IMR-90 (cell line): ENCODE measurements around the gene EML4. TPM values are rescaled to one million over a fixed set of nuclear protein-coding genes. Genes with fewer than 3 reads are reported as not detected.

Source experiments
- ATAC-seq: fragments of 200-7000 bp; cut with Tn5 transposase; 2 replicates; pipeline ENCODE4 v1.9.1; 2020; ENCODE audit warnings: low read depth, mild to moderate bottlenecking, moderate library complexity
- BruUV-seq: library from RNA; stranded (reverse); fragments of 400-500 nt; replicated peaks from 2 replicates; lab custom pipeline; 2021; lab: Mats Ljungman, UMichigan
- CTCF ChIA-PET: fragments of 300-600 bp; formaldehyde crosslinking; extraction: SDS; loops from one replicate; lab custom pipeline; 2021; ENCODE audit warnings: antibody characterized with exemption; lab: Yijun Ruan, JAX
- POLR2A ChIA-PET: fragments of 300-600 bp; sonication (Branson Sonifier 250); formaldehyde crosslinking; loops from one replicate; lab custom pipeline; 2022; ENCODE audit warnings: antibody characterized with exemption; ENCODE audit not compliant: unreplicated experiment; lab: Charles Lee
- DNase-seq: peaks from one replicate; pipeline ENCODE4 v3.0.0; 2013
- H2AFZ ChIP-seq: replicated peaks from 2 replicates; pipeline ENCODE3; 2013; ENCODE audit warnings: low read length, mild to moderate bottlenecking; ENCODE audit not compliant: poor library complexity
- H2AK5ac ChIP-seq: 2 replicates; pipeline ENCODE4 v1.6.1; 2013; ENCODE audit warnings: low read depth, low read length, inconsistent platforms
- H2AK9ac ChIP-seq: replicated peaks from 2 replicates; pipeline ENCODE3; 2013; ENCODE audit warnings: mild to moderate bottlenecking, low read depth, low read length, moderate library complexity; ENCODE audit not compliant: poor library complexity
- H2BK120ac ChIP-seq: 2 replicates; pipeline ENCODE4 v1.6.1; 2013; ENCODE audit warnings: low read depth, low read length, inconsistent platforms
- H2BK15ac ChIP-seq: 3 replicates; pipeline ENCODE4 v1.6.1; 2013; ENCODE audit warnings: low read depth, low read length, inconsistent platforms
- H2BK20ac ChIP-seq: 2 replicates; pipeline ENCODE4 v1.6.1; 2013; ENCODE audit warnings: low read depth, mild to moderate bottlenecking, inconsistent platforms, low read length, moderate library complexity
- H2BK5ac ChIP-seq: 2 replicates; pipeline ENCODE4 v1.6.1; 2013; ENCODE audit warnings: mild to moderate bottlenecking, low read depth, low read length, inconsistent platforms; ENCODE audit not compliant: poor library complexity, severe bottlenecking
- H3K14ac ChIP-seq: replicated peaks from 2 replicates; pipeline ENCODE4 v1.6.1; 2013; ENCODE audit warnings: low read depth, low read length, inconsistent platforms
- H3K18ac ChIP-seq: 2 replicates; pipeline ENCODE4 v1.6.1; 2013; ENCODE audit warnings: low read depth, low read length, control low read depth
- H3K23ac ChIP-seq: 2 replicates; pipeline ENCODE4 v1.6.1; 2013; ENCODE audit warnings: low read depth, low read length, inconsistent platforms
- H3K27ac ChIP-seq: 2 replicates; pipeline ENCODE4 v1.5.1; 2013; ENCODE audit warnings: mild to moderate bottlenecking, control low read depth, low read length; ENCODE audit not compliant: insufficient read depth
- H3K27me3 ChIP-seq: 2 replicates; pipeline ENCODE4 v1.6.1; 2013; ENCODE audit warnings: low read length; ENCODE audit not compliant: control insufficient read depth, insufficient read depth
- H3K36me3 ChIP-seq: 2 replicates; pipeline ENCODE4 v1.6.1; 2013; ENCODE audit warnings: low read length, mixed read lengths; ENCODE audit not compliant: control insufficient read depth, insufficient read depth
- H3K4ac ChIP-seq: 2 replicates; pipeline ENCODE4 v1.6.1; 2013; ENCODE audit warnings: low read depth, low read length, inconsistent platforms
- H3K4me1 ChIP-seq: 2 replicates; pipeline ENCODE4 v1.6.1; 2013; ENCODE audit warnings: low read length, mixed read lengths; ENCODE audit not compliant: control insufficient read depth, insufficient read depth
- H3K4me2 ChIP-seq: 2 replicates; pipeline ENCODE4 v1.6.1; 2013; ENCODE audit warnings: low read depth, mild to moderate bottlenecking, control low read depth, low read length, moderate library complexity
- H3K4me3 ChIP-seq: 2 replicates; pipeline ENCODE4 v1.5.1; 2013; ENCODE audit warnings: low read depth, mild to moderate bottlenecking, control low read depth, low read length, moderate library complexity; ENCODE audit not compliant: insufficient read depth
- H3K56ac ChIP-seq: 2 replicates; pipeline ENCODE4 v1.6.1; 2013; ENCODE audit warnings: low read length, inconsistent platforms; ENCODE audit not compliant: insufficient read depth; ENCODE audit errors: extremely low read depth
- H3K79me1 ChIP-seq, 2 experiments: 2 replicates each; pipeline ENCODE4 v1.6.1; 2013; ENCODE audit warnings: low read length in 2 of 2, inconsistent platforms in 1 of 2, low read depth in 1 of 2
- H3K9ac ChIP-seq: 2 replicates; pipeline ENCODE4 v1.6.1; 2013; ENCODE audit warnings: low read depth, low read length, control low read depth
- H3K9me1 ChIP-seq: 2 replicates; pipeline ENCODE4 v1.6.1; 2013; ENCODE audit warnings: low read length, inconsistent platforms; ENCODE audit not compliant: insufficient read depth
- H3K9me3 ChIP-seq: 2 replicates; pipeline ENCODE4 v1.6.1; 2013; ENCODE audit warnings: low read length; ENCODE audit not compliant: control insufficient read depth, insufficient read depth
- H4K20me1 ChIP-seq: 2 replicates; pipeline ENCODE4 v1.6.1; 2013; ENCODE audit warnings: low read length, inconsistent platforms; ENCODE audit not compliant: insufficient read depth
- H4K5ac ChIP-seq: 2 replicates; pipeline ENCODE4 v1.6.1; 2013; ENCODE audit warnings: mild to moderate bottlenecking, low read depth, low read length, control low read depth
- H4K8ac ChIP-seq, 2 experiments: 2 replicates each; pipeline ENCODE4 v1.6.1; 2013; ENCODE audit warnings: low read depth in 2 of 2, low read length in 2 of 2, control low read depth in 1 of 2, inconsistent platforms in 1 of 2
- H4K91ac ChIP-seq: 2 replicates; pipeline ENCODE4 v1.6.1; 2013; ENCODE audit warnings: low read depth, low read length, inconsistent platforms; ENCODE audit not compliant: insufficient read depth
- BHLHE40 ChIP-seq: fragments of 150-350 bp; IDR thresholded peaks from 2 replicates; pipeline ENCODE4 v1.6.1; 2016; ENCODE audit warnings: mild to moderate bottlenecking, low read depth, low read length
- CEBPB ChIP-seq: IDR thresholded peaks from 2 replicates; pipeline ENCODE4 v1.6.1; 2012; ENCODE audit warnings: low read depth, low read length, improper control_type of control experiment
- CHD1 ChIP-seq: IDR thresholded peaks from 2 replicates; pipeline ENCODE4 v1.6.1; 2012; ENCODE audit warnings: low read depth, low read length, improper control_type of control experiment
- CTCF ChIP-seq: conservative IDR thresholded peaks from 2 replicates; pipeline ENCODE4 v1.5.1; 2012; ENCODE audit warnings: mild to moderate bottlenecking, low read depth, low read length, improper control_type of control experiment
- ELK1 ChIP-seq: fragments of 150-350 bp; IDR thresholded peaks from 2 replicates; pipeline ENCODE4 v1.6.1; 2016; ENCODE audit warnings: low read depth, mild to moderate bottlenecking, low read length, moderate library complexity, borderline replicate concordance
- FOS ChIP-seq: fragments of 150-350 bp; IDR thresholded peaks from 2 replicates; pipeline ENCODE4 v1.6.1; 2016; ENCODE audit warnings: low read depth, low read length
- MAFK ChIP-seq: IDR thresholded peaks from 2 replicates; pipeline ENCODE4 v1.6.1; 2012; ENCODE audit warnings: low read depth, low read length, improper control_type of control experiment
- MAZ ChIP-seq: IDR thresholded peaks from 2 replicates; pipeline ENCODE4 v1.6.1; 2012; ENCODE audit warnings: low read depth, mild to moderate bottlenecking, low read length, improper control_type of control experiment, moderate library complexity, borderline replicate concordance
- NFE2L2 ChIP-seq: fragments of 150-350 bp; IDR thresholded peaks from 2 replicates; pipeline ENCODE4 v1.6.1; 2016; ENCODE audit warnings: low read depth, mild to moderate bottlenecking, low read length
- POLR2A ChIP-seq: IDR thresholded peaks from 2 replicates; pipeline ENCODE4 v1.6.1; 2012; ENCODE audit warnings: mild to moderate bottlenecking, low read depth, low read length
- RCOR1 ChIP-seq: IDR thresholded peaks from 2 replicates; pipeline ENCODE4 v1.6.1; 2012; ENCODE audit warnings: mild to moderate bottlenecking, low read length, improper control_type of control experiment; ENCODE audit not compliant: insufficient replicate concordance
- SMC3 ChIP-seq: fragments of 150-350 bp; IDR thresholded peaks from 2 replicates; pipeline ENCODE4 v1.6.1; 2016; ENCODE audit warnings: low read depth, mild to moderate bottlenecking, antibody characterized with exemption, low read length, moderate library complexity
- USF2 ChIP-seq: fragments of 150-350 bp; IDR thresholded peaks from 2 replicates; pipeline ENCODE4 v1.6.1; 2017; ENCODE audit warnings: mild to moderate bottlenecking, antibody characterized with exemption, low read length, low read depth
- WGBS, 2 experiments: methylation state at CpG; one replicate each; pipeline versions ENCODE4 v1.1.5 to v1.1.7; 2013; ENCODE audit warnings: missing lambda C conversion rate in 2 of 2; ENCODE audit not compliant: insufficient read length in 1 of 2; ENCODE audit errors: extremely low coverage in 2 of 2; 5-methylcytosine and 5-hydroxymethylcytosine counted together
- dilution Hi-C: fragments of 300-500 bp; cut with HindIII; formaldehyde crosslinking; loops from one replicate; pipeline ENCODE4 v1.14.3; 2018; ENCODE audit warnings: low sequenced_read_pairs; ENCODE audit not compliant: unreplicated experiment
- in situ Hi-C: fragments of 300-500 bp; cut with MboI; formaldehyde crosslinking; loops from 3 replicates; pipeline ENCODE4 v1.14.3; 2019; ENCODE audit warnings: low sequenced_read_pairs, inconsistent platforms, mixed read lengths
- intact Hi-C: fragments of 100-400 bp; cut with micrococcal nuclease; formaldehyde crosslinking; loops from 2 replicates; pipeline ENCODE4 v1.10.0; 2022
- polyA plus RNA-seq, 3 experiments: library from polyadenylated mRNA; depleted of rRNA; stranded (reverse); fragments of >200 nt; gene quantifications; 2 replicates each; pipeline ENCODE4 v1.2.3, GENCODE V29; 2012; ENCODE audit warnings: low replicate concordance in 1 of 3
- total RNA-seq: library from RNA; depleted of rRNA; stranded (reverse); fragments of >200 nt; gene quantifications from 2 replicates; pipeline ENCODE4 v1.2.3, GENCODE V29; 2012

EML4 gene
- total and polyA plus RNA-seq, 2 of the 4 experiments (the other 2 are of a cell fraction) = 29.7 to 73.7 TPM

- in situ Hi-C loops = no loop called here
- POLR2A ChIA-PET = no interaction called here
- Histone ChIP-seq H2BK15ac (no peak overlapping the region), H4K8ac (no peak overlapping the region), H3K27ac (no peak overlapping the region), H3K9ac (no peak overlapping the region), H3K18ac (no peak overlapping the region), H4K20me1 (0 out of 2 replicates have a peak, but pooled peaks cover 5% of the 10 kb centered on the region), H3K4me1 (peaks cover 6% of the 10 kb centered on the region), H3K4me2 (no peak overlapping the region), H2AK5ac (no peak overlapping the region), H3K27me3 (no peaks in the 10 kb centered on the region), H3K9me1 (no peaks in the 10 kb centered on the region), H3K56ac (no peak overlapping the region), H2AK9ac (no peak overlapping the region), H2BK5ac (no peak overlapping the region), H3K9me3 (no peaks in the 10 kb centered on the region), H3K79me1 (peaks cover 19 to 57% of the 10 kb centered on the region in 2 experiments; a peak in 3 of 4 replicates), H4K5ac (no peak overlapping the region), H2BK20ac (no peak overlapping the region), H2BK120ac (no peak overlapping the region), H3K14ac (no peak overlapping the region), H4K91ac (no peak overlapping the region), H3K4me3 (no peak overlapping the region), H3K4ac (no peak overlapping the region), H2AFZ (no peak overlapping the region), H3K23ac (no peak overlapping the region), H3K36me3 (no peaks in the 10 kb centered on the region)
- TF ChIP-seq SMC3 (no peak), RCOR1 (no peak), ELK1 (no peak), USF2 (no peak), FOS (no peak), CEBPB (no peak), NFE2L2 (no peak), MAFK (no peak), BHLHE40 (no peak), POLR2A (no peak), CHD1 (no peak), MAZ (no peak), CTCF (no peak)
- intact Hi-C loops = loop anchor here (5.0 kb wide), 1 partner anchor 58 kb away; no protein-coding TSS in a partner anchor
- DNase-seq (no peak), ATAC-seq (no peak)
- no CpG with 5 or more reads among the region's 2 CpGs for WGBS, 2 experiments
- BruUV-seq = no TSS peak
- CTCF ChIA-PET = no interaction called here
- dilution Hi-C loops = no loop called here
Observed at GRCh38 chr2:42229949-42230348, 60.8 kb downstream of the EML4 start.
